Measurements from ENCODE around the gene UCP2. TPM values are rescaled to one million over a fixed set of nuclear protein-coding genes. Genes with fewer than 3 reads are reported as not detected.
"Not testable (repeated sequence)": the region's sequence is repeated elsewhere in the genome, so short reads cannot be mapped to it uniquely, and the experiment has no call there.

UCP2 gene
- polyA plus RNA-seq, 4 donors, result 53.4 to 81.2 (median 70.1) TPM

GRCh38 chr11:73996161-73996747, 13.6 kb upstream of the UCP2 start:
- DNase-seq (ENCODE audit: low read depth in 4 of 4, low spot score in 2 of 4), result no peak

- no peak for DNase-seq (ENCODE audit: low read depth in 4 of 4, low spot score in 2 of 4)
These were observed 13.1 kb upstream of the UCP2 start for GRCh38 chr11:73995731-73996130.

GRCh38 chr11:73995247-73995646, 12.6 kb upstream of the UCP2 start:
- DNase-seq (ENCODE audit: low read depth in 4 of 4, low spot score in 2 of 4), result no peak

- no peak for DNase-seq (ENCODE audit: low read depth in 4 of 4, low spot score in 2 of 4)
These were observed 8.9 kb upstream of the UCP2 start for GRCh38 chr11:73991471-73992006.

GRCh38 chr11:73990730-73991129, 8.1 kb upstream of the UCP2 start:
- DNase-seq (ENCODE audit: low read depth in 4 of 4, low spot score in 2 of 4), result no peak

GRCh38 chr11:73989156-73989555, 6.5 kb upstream of the UCP2 start:
- no peak for DNase-seq (ENCODE audit: low read depth in 4 of 4, low spot score in 2 of 4)

- no peak for DNase-seq (ENCODE audit: low read depth in 4 of 4, low spot score in 2 of 4)
These were observed 5.6 kb upstream of the UCP2 start for GRCh38 chr11:73988227-73988626.

- not testable (repeated sequence) for DNase-seq (ENCODE audit: low read depth in 4 of 4, low spot score in 2 of 4)
These were observed 3.0 kb upstream of the UCP2 start for GRCh38 chr11:73985661-73986060.

GRCh38 chr11:73983741-73984538, 1.3 kb upstream of the UCP2 start:
- DNase-seq (ENCODE audit: low read depth in 4 of 4, low spot score in 2 of 4), result no peak

- DNase-seq (ENCODE audit: low read depth in 4 of 4, low spot score in 2 of 4), result peak in 3 of 4 donors; percentile 76 to 84 (median 80)
These were observed 522 bp upstream of the UCP2 start for GRCh38 chr11:73982990-73983740.

- DNase-seq (ENCODE audit: low read depth in 4 of 4, low spot score in 2 of 4), result no peak
These were observed 1.4 kb downstream of the UCP2 start for GRCh38 chr11:73981051-73981805.

- DNase-seq (ENCODE audit: low read depth in 4 of 4, low spot score in 2 of 4), result no peak
These were observed 2.4 kb downstream of the UCP2 start for GRCh38 chr11:73980001-73980961.

- no peak for DNase-seq (ENCODE audit: low read depth in 4 of 4, low spot score in 2 of 4)
These were observed 4.0 kb downstream of the UCP2 start for GRCh38 chr11:73978576-73979086.

- no peak for DNase-seq (ENCODE audit: low read depth in 4 of 4, low spot score in 2 of 4)
These were observed 4.7 kb downstream of the UCP2 start for GRCh38 chr11:73977856-73978519.

GRCh38 chr11:73976451-73977151, 6.0 kb downstream of the UCP2 start:
- DNase-seq (ENCODE audit: low read depth in 4 of 4, low spot score in 2 of 4), result no peak

GRCh38 chr11:73975479-73975757, 7.2 kb downstream of the UCP2 start:
- no peak for DNase-seq (ENCODE audit: low read depth in 4 of 4, low spot score in 2 of 4)

- no peak for DNase-seq (ENCODE audit: low read depth in 4 of 4, low spot score in 2 of 4)
These were observed 7.8 kb downstream of the UCP2 start for GRCh38 chr11:73974604-73975478.

All from left renal cortex interstitium (tissue), 4 donors.